ENCODE data around the gene CCDC192.

DNA sequence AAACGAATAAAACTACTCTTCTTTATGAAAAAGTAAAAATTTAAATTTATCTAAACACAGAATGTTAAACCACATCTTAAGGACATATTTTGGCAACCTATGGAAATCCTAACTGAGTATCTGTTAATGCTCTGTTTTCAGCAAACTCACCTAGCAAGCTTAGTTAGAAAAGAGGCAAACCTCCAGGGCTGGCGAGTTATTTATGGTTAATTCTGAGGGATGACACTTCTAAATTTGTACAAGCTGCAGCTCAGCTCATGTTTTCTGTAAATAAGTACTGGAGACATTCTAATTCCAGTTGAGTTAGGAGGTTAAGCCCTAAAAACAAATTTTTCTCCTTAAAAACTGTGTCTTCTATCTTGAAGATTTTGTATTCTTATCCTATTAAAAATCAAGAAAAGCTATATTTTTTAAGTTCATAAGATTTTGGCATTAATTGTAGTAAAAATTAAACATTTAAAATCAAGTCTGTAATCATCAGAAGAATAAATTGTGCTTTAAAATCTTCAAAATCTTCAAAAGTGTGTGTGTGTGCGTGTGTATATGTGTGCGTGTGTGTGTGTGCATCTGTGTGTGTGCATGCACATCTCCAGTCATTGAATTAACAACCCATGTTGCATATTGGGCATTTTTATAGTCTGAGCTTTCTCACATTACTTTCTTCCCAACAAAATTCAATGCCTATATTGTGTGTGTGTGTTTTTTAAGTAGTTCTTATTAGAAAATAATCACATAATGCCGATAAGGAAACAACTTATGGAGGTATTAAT, 127.8 kb downstream of the CCDC192 start:
- TF ChIP-seq CTCF (IDR thresholded peaks at IDR 0.05) (no peak), POLR2AphosphoS5 (IDR thresholded peaks at IDR 0.05) (no peak), POLR2A (IDR thresholded peaks at IDR 0.05) (no peak), EP300 (IDR thresholded peaks at IDR 0.05) (no peak)
